ENCODE data around the gene LBX1.

LBX1 gene, protein sequence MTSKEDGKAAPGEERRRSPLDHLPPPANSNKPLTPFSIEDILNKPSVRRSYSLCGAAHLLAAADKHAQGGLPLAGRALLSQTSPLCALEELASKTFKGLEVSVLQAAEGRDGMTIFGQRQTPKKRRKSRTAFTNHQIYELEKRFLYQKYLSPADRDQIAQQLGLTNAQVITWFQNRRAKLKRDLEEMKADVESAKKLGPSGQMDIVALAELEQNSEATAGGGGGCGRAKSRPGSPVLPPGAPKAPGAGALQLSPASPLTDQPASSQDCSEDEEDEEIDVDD

DNA sequence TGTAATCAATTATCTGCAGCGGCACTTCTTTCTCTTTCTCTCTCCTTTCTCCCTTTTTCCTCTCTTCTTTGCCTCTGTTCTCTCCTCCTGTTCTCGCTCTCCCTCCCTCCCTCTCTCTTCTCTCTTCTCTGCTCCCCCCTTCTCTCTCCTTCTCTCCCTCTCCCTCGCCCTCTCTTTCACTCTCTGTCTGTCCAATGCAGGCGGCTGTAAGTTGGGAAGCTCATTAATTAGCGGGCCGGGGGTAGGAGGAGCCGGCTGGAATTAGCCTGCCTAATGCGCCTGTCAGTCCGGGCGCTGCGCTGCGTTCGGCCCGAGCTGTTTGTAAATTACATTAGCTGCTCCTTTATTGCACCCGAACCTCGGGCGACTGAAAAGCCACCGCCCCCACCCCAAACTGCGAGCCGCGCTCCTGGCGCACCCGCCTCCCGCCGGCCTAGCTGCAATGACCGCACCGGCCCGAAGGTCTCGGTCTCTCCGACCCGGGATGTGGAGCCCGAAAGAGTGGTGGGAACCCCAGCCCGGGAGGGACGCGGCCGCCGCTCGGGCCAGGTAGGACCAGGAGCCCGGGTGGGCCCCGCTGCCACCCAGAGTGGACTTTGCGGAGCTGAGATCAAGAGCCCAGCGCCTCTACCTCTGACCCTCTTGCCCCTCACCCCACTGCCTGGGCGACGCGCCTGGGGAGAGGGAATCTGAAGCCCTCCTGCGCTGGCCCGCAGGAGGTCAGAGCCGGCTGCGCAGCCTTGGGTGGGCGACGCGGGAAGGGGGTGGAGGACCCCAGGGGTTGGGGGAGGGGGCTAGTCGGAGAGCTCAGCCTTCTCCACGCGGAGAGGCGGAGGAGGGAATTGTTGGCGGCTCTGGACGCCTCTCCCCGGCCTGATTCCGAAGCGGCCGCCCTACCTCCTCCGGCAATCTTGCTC lies at the start of gene LBX1:
LBX1 (minus strand) TSS at position 198 of the 917 bp plus-strand sequence. CDS start 648 bp downstream, outside the sequence.
- no peak for DNase-seq

DNA sequence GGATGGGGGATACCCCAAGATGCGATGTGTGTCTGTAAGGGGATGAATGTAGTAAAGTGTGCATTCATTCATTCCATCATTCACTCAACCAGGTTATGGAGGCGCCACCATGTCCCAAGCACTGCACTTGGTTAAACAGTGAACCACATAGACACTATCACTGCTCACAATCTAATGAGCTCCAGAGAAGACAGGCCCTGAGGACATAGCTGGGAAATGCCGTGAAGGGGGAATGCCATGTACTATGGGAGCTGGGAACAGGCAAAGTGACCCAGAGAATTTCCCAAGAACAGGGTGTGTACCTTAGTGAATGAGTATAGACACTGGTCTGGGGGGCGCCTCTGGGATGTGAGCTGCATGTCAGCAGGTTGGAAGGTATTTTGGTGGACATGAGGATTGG lies 44.5 kb upstream of the LBX1 start:
- no peak for DNase-seq

DNA sequence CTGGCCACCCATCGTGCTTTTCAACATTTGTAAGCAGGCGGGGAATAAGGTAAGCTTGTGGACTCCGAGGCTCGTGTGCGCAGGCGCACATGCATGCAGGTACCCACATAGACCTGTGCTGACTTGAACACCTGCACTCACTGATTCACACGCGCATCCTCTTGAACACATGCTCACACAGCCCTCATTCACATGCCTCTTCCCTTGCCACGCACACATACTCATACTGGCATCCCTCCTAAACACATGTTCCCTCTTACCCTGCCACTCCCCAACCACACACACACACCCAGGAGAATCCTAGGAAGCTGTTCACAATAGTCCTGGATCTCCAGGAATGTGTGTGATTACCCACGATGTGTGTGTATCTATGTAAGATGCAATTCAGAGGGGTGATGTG lies 44.1 kb upstream of the LBX1 start:
- no peak for DNase-seq

DNA sequence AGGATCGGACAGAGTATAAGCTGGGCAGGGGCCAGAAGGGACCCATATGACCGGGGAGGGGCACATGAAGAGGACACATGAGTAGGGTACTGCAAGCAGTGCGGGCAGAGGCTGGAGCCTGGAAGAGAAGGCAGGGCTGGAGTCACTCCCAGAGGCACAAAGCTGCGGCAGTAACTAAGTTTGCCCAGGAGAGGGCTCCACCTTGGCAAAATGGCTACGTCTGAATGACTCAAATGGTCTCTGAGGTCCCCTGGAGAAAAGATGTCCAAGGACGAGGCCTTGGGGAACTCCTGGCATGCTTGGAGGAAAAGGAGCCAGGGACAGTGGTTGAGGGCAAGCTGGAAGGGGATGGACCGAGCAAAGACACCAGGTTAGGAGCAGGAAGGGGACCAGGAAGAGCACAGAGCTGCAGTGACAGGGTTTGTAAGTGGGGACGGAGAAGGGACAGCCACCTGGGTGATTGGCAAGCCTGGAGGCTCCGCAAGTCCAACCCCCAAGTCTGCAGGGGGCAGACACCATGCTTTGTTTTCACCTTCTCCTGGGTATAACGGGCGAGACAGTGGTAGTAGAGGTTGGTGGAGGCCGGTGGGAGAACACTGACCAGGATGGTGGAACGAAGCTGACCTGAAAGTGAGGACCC lies 43.1 kb upstream of the LBX1 start:
- DNase-seq: peak in 1 of 2 donors; percentile 38

DNA sequence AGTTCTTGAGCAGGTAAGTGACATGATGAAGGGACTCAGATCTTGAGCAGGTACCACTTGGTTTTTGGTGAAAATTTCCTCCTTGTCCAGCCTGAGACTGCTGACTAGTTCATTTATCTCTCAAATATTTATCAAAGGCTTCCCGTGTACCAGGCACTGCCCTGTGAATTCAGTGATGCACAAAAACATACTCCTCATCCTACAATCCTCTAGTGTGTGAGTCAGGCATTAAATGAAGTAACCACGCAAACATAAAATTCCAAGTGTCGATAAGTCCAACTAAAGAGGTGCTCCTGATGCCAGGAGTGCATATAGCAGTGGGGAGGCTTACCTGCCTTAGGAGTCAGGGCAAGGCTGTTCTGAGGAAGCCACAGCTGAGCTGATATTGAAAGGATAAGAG lies 41.5 kb upstream of the LBX1 start:
- DNase-seq: no peak

DNA sequence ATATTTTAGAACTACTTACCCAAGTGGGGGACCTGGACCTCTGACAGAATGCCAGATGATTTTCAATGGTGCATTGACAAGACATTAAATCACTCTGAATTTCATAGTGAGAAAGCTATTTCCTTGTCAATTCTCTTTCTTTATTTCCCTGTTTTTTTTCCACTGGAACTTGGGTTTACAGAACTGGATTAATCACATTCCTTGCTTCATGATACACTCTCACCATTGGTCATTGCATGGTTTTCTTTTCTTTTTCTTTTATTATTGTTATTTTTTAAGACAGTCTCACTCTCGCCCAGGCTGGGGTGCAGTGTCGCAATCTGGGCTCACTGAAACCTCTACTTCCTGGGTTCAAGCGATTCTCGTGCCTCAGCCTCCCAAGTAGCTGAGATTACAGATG lies 38.5 kb upstream of the LBX1 start:
- DNase-seq: no peak

DNA sequence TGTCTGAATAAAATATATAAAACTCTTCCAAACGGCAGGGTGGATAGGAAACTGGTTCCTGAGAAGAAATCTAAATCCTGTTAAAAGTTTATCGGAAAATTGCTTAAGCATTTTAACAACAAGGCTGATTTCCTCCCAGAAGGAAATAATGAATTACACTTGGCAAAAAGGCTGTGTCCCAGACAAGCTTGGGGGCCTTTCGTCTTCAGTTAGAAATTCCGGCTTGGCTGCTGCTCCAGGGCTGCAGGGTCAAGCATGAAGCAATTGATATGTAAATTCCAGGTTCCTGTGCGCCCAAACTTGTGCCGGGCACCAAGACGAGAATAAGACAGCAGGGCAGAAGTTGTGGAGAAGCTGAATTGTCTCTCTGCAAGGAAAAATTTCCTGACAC lies 38.0 kb upstream of the LBX1 start:
- no peak for DNase-seq

DNA sequence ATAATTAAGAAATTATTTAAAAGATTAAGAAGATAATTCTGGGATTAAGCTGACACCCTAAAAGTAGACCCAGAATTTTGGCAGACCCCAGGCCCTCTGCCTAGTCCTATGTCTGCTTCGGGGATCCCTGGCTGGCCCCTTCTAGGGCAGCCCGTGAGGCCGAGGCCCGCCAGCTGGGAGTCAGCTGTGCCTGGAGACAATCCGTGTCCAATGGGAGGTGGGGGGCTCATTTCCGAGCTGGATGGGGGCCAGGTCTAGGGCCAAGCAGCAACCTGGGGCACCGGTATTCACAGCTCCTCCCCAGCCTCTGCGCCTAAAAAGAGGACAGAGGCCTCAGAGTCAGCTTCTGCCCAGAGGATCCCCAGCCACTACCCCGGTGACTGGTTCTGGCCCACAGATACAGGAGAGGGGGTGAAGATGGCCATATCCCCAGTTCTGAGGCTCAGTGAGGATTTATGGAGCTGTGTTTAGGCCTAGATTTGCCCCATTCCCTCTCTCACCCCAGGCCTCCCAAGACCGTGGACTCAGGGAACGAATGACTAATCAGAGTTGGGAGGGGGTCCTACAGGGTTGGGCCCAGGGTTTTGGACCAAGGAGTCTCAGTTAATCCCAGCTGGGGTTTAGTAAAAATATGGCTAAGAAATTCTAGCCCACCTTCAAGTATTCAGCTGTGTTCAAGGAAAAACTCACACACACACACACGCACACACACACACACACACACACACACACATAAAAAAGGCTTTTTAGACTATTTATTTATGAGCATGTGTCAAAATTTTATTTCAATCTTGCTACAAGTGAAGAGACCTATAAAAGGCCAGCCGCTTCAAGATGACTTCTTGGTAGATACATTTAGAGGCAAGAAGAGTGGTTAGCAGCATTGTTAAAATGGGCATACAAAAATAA lies 37.4 kb upstream of the LBX1 start:
- DNase-seq: no peak

DNA sequence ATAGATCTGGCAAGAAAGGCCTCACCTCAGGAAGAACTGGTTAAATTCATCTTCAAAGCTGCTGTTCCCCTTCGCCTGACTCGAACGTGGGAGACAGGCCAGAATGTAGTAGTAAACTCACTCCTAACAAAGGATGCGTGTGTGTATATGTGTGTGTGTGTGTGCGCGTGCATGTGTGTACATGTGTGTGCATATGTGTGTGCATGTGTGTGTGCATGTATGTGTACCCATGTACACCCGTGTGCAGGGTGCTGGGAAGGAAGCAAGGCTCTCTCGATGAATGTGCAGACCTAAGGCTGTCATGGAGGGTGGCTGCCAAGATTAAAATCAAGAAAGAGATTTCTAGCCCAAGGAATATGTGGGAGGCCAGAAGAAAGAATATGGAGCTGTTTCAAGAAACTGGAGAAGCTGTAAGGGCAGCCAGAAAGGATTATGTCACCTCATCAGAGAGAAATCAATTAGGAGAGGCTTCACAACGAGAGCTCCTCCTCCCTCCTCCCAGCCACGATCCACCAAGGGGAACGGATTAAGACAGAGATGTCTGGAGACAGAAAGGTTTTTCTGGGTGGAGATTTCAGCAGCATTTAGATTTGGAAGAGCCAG lies 34.0 kb upstream of the LBX1 start:
- no peak for DNase-seq

DNA sequence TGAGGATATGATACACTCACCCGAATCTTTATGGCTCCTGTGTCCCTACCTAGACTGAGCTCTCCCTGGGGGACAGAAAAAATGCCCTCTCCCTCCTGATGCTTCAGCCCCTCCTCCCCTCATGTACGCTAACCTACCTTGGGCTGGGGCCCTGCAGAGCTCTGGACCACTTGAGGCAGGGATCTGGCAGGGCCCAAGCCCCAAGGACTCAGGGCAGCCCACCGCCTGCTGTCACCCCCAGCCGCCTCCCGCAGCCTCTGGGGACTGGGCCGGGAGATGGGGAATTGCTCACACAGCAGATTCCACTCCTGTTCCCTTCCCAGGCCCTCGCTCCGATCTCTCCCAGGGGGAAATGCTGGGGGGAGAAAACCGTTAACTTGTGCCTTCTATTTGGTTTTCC lies 32.9 kb upstream of the LBX1 start:
- no peak for DNase-seq

DNA sequence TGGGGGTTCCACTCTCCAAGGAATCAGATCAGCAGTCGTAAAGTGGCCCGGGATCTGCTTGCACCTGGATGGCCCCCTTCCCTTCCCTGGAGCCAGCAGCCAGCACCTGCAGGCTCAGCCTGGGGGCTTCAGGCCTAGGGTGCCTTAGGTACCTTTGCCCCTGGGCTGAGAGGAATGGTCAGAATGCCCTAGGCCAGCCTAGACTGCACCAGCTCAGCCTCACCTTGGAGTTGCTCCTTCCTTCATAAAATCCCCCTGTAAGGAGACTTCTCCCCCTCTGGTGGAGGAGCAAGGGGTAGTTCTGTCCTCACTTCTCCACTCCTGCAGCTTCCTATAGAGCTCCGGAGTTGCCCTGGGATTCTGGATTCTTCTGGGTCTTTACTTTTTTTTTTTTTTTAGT lies 32.4 kb upstream of the LBX1 start:
- no peak for DNase-seq

DNA sequence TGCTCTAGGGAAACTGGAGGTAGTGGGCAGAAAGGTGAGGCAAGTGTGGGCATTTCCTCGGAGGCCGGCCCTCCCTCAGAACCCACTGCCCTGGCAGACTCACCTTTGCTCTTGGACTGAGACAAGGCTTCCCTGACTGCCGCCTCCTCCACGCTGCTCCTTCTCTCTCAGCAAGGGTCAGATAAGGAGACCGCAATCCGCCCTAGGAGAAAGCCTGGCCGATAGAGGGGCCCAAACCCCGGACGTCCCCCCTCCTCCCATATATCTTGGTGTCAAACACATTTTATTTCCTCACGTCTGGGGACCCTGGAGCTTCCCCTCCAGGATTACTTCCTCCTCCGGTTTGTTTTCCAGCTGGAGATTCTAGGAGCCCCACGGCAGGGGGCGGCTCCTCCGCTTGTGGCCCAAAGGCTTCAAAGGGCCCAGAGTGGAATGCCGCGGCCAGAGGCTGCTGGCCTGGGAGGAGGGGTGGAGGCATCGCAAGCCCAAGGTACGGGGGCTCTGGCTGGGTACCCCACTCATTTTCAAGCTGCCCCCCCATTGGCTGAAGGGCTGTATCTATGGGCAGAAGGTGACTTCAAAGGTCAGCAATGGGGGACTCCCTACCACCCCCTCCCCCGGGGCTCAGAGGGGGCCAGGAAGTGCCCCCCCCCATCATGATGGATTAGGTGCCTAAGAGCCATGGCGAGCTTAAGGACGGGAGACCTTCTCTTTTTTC lies 31.7 kb upstream of the LBX1 start:
- no peak for DNase-seq

DNA sequence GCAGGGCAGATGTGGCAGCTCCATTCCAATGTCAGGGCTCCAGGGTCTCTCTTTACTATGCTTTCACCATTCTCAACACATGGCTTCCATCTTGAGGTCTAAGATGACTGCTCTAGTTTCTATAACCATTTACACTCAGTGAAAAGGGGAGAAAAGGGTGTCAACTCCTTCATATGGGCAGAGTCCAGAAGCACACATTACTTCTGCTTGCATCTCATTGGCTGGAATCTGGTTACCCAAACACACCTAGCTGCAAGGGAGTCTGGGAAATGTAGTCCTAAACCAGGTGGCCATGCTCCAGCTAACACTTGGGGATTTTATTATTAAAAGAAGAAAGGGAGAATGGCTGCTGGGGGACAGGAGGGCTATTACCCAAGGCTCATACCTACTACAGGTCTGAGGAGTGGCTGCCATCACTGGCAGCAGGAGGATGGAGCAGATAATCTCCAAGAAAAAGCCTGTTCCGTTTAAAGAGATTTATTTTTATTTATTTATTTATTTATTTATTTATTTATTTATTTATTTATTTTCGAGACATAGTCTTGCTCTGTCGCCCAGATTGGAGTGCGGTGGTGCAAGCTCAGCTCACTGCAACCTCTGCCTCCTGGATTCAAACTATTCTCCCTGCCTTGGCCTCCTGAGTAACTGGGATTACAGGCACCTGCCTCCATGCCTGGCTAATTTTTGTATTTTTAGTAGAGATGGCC lies 29.1 kb upstream of the LBX1 start:
- DNase-seq: no peak

DNA sequence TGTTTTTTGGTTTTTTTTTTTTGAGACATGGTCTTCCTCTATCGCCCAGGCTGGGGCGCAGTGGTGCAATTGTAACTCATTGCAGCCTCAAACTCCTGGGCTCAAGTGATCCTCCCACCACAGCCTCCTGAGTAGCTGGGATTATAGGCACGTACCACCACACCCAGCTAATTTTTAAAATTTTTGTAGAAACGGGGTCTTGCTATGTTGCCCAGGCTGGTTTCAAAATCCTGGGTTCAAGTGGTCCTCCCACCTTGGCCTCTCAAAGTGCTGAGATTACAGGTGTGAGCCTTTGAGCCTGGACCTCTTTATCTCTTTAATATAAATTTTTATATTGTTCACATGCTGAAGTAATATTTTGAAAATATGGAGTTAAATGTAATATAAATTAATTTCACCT lies 28.2 kb upstream of the LBX1 start:
- no peak for DNase-seq

DNA sequence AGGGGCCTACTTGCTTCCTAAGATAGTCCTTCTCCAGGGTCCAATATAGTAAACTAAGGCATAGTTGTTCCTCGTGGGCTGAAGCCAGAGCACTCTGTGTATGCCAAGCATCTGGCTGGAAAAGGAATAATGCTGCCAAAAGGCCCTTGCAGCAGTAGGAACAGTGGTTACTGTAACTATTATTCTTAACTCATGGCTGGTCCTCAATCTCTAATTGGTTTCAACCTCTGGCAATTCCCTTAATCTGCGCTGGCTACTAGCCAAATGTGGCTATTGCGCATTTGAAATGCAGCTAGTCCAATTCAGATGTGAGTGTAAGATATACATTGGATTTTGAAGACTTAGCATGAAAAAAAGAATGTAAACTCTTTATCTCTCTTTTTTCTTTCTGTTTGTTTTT lies 27.8 kb upstream of the LBX1 start:
- no peak for DNase-seq

DNA sequence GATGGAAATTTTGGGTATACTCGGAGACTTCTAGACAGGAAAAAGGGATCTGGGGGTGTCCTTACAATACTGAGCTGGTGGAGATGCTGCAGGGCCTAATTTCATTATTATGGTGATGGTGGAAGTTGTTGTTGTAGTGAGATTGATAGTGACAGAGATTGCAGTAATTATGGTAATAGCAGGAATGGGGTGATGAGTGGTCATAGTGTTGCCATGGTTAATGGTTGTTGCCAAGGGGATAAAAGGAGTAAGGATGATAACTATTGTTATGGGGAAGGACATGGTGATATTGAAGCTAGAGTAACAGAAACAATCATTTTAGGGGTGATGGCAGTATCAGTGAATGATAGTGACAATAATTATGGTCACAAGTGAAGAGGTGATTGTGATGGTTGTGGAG lies 27.1 kb upstream of the LBX1 start:
- DNase-seq: no peak

DNA sequence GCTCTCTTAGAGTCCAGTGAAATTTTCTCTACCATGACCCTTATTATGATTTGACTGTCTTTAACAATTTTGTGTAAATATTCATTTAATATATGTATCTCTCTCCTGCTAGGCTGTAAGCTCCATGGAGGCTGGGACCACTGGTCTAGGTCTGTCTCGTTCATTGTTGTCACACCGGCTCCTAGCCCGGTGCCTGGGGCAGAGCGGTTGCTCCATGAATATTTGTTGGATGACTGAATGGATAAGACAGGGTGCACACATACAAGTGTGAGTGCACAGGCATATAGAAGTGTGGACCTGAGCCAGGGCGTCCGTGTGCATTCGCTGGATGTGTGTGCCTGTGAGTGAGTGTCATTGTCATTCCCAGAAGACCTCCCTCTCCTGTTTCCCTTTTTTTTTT lies 20.9 kb upstream of the LBX1 start:
- DNase-seq: no peak

DNA sequence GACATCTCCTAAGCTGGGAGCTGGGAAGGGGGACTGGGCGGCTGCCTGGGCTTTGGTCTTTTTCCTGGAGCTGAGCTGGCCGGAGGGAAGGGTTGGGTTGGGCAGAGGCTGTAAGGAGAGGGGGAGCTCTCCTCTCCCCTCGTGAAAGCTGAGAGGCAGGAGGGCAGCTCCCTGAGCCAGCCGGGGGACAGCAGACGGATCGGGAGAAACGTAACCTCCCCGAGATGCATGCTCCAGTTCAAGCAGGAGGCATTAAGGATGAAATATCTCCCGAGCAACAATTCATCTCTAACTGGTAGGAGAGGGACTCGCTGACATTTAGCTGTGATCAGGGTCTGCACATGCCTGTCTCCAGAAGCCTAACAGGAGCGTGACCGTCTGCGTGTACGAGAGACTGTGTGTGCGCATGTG lies 19.9 kb upstream of the LBX1 start:
- no peak for DNase-seq

DNA sequence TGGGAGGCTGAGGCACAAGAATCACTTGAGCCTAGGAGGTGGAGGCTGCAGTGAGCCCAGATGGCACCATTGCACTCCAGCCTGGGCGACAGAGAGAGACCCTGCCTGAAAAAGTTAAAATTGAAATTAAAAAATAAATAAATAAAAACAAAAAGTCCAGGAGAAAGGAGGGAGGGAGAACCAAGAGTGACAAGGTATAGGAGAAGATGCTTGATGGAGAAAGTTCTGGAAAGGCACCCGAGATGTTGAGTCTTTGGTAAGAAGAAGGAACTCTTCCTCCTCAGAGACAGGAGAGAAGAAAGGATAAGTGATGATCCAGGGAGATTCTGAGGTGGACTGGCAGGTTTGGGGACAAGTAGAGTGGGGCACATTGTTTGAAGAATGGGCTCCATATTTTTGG lies 17.4 kb upstream of the LBX1 start:
- DNase-seq: no peak

DNA sequence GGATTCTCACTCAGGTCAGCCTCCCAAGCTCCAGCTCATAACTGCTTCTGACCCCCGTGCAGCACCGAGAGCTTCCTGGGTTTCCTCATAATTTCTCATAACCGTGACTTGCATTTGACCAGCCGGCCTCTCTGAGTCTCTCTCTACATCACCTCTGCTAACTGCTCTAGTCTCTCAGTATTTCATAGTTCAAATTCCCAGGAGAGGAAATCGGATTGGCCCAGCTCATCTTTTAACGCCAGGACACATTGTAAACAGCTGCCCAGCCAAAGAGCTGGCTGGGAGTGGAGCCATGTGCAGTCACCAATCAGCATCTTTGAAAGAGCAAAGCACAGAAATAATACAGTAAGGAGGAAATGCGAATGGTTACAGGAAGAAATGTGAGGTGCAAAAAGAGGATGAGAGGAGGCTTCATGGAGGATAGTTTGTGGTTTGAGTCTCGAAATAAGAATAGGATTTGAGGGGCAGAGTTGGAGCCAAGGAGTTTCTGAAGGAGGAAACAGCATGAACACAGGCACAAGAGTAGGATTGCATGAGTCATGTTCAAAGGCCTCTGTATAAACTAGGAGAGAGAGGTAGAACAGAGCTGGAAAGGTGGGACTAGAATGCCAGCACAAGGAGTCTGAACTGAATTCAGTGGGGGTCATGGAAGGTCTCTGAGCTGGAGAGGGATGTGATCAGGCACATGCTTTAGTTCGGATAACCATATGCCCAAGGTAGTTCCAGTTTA lies 15.2 kb upstream of the LBX1 start:
- no peak for DNase-seq

All from hippocampal formation (tissue), 2 donors.